NCI-H128 (cell line): ENCODE results near the gene MT1G.
"Not testable (repeated sequence)": the region's sequence is repeated elsewhere in the genome, so short reads cannot be mapped to it uniquely, and the experiment has no call there.

ENCODE experiments used
- DNase-seq: peaks from one replicate; lab custom pipeline; 2025; ENCODE audit not compliant: unreplicated experiment; lab: John Stamatoyannopoulos, UW

The MT1G gene

GRCh38 chr16:56667581-56668571 is at the start of gene MT1G:
Gene MT1G, minus strand, starts transcription at chr16:56668065. Its CDS starts 72 bp downstream, at chr16:56667993.
- no peak for DNase-seq

GRCh38 chr16:56717532-56717931 is 49.7 kb upstream of the MT1G start:
- not testable (repeated sequence) for DNase-seq

- DNase-seq: no peak
These were observed 48.9 kb upstream of the MT1G start for GRCh38 chr16:56716761-56717160.

GRCh38 chr16:56715126-56715525 is 47.3 kb upstream of the MT1G start:
- no peak for DNase-seq

- DNase-seq: no peak
These were observed 45.9 kb upstream of the MT1G start for GRCh38 chr16:56713794-56714193.

- no peak for DNase-seq
These were observed 44.0 kb upstream of the MT1G start for GRCh38 chr16:56711862-56712261.

GRCh38 chr16:56710181-56710737 is 42.4 kb upstream of the MT1G start:
- DNase-seq: no peak

GRCh38 chr16:56709443-56710040 is 41.7 kb upstream of the MT1G start:
- DNase-seq: no peak

GRCh38 chr16:56708525-56709442 is 40.9 kb upstream of the MT1G start:
- DNase-seq: no peak

- no peak for DNase-seq
These were observed 35.0 kb upstream of the MT1G start for GRCh38 chr16:56702836-56703235.

GRCh38 chr16:56701534-56701933 is 33.7 kb upstream of the MT1G start:
- no peak for DNase-seq

GRCh38 chr16:56700631-56701030 is 32.8 kb upstream of the MT1G start:
- no peak for DNase-seq

GRCh38 chr16:56700195-56700594 is 32.3 kb upstream of the MT1G start:
- no peak for DNase-seq

- DNase-seq: no peak
These were observed 29.7 kb upstream of the MT1G start for GRCh38 chr16:56697456-56698155.

GRCh38 chr16:56695246-56695645 is 27.4 kb upstream of the MT1G start:
- DNase-seq: no peak

- DNase-seq: no peak
These were observed 24.0 kb upstream of the MT1G start for GRCh38 chr16:56691885-56692284.

- no peak for DNase-seq
These were observed 22.7 kb upstream of the MT1G start for GRCh38 chr16:56690420-56691122.

GRCh38 chr16:56689171-56689570 is 21.3 kb upstream of the MT1G start:
- DNase-seq: no peak

GRCh38 chr16:56688762-56689161 is 20.9 kb upstream of the MT1G start:
- DNase-seq: no peak

- no peak for DNase-seq
These were observed 18.9 kb upstream of the MT1G start for GRCh38 chr16:56686758-56687157.
